Measurements from ENCODE around the gene OR2T11. TPM values are rescaled to one million over a fixed set of nuclear protein-coding genes. Genes with fewer than 3 reads are reported as not detected.

Gene OR2T11
- total and polyA plus RNA-seq, 2 donors (not counting 1 experiment from before 2014, with no cell fraction given) = 0.12 to 3.6 TPM

DNA sequence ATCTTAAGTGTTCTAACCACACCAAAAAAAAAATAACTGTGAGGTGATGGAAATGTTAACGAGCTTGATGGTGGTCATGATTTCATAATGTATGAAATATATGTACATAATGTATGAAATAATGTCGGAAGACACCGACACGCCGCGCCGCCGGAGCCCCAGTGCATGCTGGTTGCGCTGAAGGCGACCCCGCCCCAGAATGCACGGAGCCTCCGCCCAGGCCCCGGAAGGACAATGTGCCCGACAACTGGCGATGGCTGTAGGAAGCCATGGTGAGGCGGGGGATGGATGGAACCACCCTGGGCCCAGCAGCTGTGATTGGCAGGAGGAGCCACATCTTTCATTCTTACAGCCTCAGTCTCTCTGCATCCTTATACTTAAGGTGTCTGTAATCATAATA, 44.8 kb downstream of the OR2T11 start:
- H3K9me3 Mint-ChIP-seq (ENCODE audit: insufficient read depth) = no peaks in the 10 kb centered on the region
- no peaks in the 10 kb centered on the region for H3K36me3 ChIP-seq (replicated peaks in 1 of 2; ENCODE audit: control extremely low read depth in 1 of 2, control insufficient read depth in 1 of 2, extremely low read depth in 1 of 2, insufficient read depth in 2 of 2, low read length in 1 of 2)
- H3K4me1 ChIP-seq (ENCODE audit: control insufficient read depth in 2 of 2, insufficient read depth in 2 of 2, low read length in 2 of 2) = no peaks in the 10 kb centered on the region
- H3K9me3 ChIP-seq (ENCODE audit: control extremely low read depth in 1 of 3, control insufficient read depth in 2 of 3, insufficient read depth in 1 of 3, low read length in 2 of 3) = peaks cover 0 to 3% (median 0%) of the 10 kb centered on the region in 3 donors
- no peak overlapping the region for H3K4me2 ChIP-seq (replicated peaks; ENCODE audit: low read depth, low read length, poor library complexity, severe bottlenecking)
- no peaks in the 10 kb centered on the region for H4K20me1 ChIP-seq (ENCODE audit: control insufficient read depth, insufficient read depth, low read length, poor library complexity, severe bottlenecking)
- no peak overlapping the region for H3K9ac ChIP-seq (ENCODE audit: low read length)
- H3K4me3 ChIP-seq (ENCODE audit: control extremely low read depth in 1 of 5, extremely low read depth in 1 of 5, insufficient read depth in 1 of 5, low read depth in 2 of 5, low read length in 4 of 5) = no peak overlapping the region
- intact Hi-C loops (cut with micrococcal nuclease) = no loop called here
- ATAC-seq (ENCODE audit: low read depth) (no peak), DNase-seq (no peak)
- ChIA-PET CTCF (no interaction called here), POLR2A (no interaction called here)
- H2AFZ ChIP-seq (ENCODE audit: insufficient read depth, low read depth, low read length, poor library complexity, severe bottlenecking) = no peak overlapping the region
- H3K79me2 ChIP-seq (ENCODE audit: control insufficient read depth, insufficient read depth, low read length) = no peaks in the 10 kb centered on the region
- H3K27ac Mint-ChIP-seq = no peak overlapping the region
- over 99% methylated on average over 14 of the region's 17 CpGs for WGBS (ENCODE audit: insufficient coverage)
- no peak overlapping the region for H3K27ac ChIP-seq (ENCODE audit: low read length in 2 of 2)
- peaks cover 3% of the 10 kb centered on the region for H3K4me1 Mint-ChIP-seq
- TF ChIP-seq EZH2 (IDR thresholded peaks at IDR 0.05; ENCODE audit: borderline replicate concordance, insufficient read depth, low read depth, low read length, poor library complexity, severe bottlenecking) = no peak
- TF ChIP-seq, protein P1, sequence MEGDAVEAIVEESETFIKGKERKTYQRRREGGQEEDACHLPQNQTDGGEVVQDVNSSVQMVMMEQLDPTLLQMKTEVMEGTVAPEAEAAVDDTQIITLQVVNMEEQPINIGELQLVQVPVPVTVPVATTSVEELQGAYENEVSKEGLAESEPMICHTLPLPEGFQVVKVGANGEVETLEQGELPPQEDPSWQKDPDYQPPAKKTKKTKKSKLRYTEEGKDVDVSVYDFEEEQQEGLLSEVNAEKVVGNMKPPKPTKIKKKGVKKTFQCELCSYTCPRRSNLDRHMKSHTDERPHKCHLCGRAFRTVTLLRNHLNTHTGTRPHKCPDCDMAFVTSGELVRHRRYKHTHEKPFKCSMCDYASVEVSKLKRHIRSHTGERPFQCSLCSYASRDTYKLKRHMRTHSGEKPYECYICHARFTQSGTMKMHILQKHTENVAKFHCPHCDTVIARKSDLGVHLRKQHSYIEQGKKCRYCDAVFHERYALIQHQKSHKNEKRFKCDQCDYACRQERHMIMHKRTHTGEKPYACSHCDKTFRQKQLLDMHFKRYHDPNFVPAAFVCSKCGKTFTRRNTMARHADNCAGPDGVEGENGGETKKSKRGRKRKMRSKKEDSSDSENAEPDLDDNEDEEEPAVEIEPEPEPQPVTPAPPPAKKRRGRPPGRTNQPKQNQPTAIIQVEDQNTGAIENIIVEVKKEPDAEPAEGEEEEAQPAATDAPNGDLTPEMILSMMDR (IDR thresholded peaks at IDR 0.05) = no peak
- no peak overlapping the region for H3K4me3 Mint-ChIP-seq
- H3K27me3 Mint-ChIP-seq = peaks cover 2% of the 10 kb centered on the region
- no peaks in the 10 kb centered on the region for H3K27me3 ChIP-seq (replicated peaks in 1 of 4; ENCODE audit: control extremely low read depth in 1 of 4, control insufficient read depth in 3 of 4, insufficient read depth in 4 of 4, low read length in 3 of 4)

DNA sequence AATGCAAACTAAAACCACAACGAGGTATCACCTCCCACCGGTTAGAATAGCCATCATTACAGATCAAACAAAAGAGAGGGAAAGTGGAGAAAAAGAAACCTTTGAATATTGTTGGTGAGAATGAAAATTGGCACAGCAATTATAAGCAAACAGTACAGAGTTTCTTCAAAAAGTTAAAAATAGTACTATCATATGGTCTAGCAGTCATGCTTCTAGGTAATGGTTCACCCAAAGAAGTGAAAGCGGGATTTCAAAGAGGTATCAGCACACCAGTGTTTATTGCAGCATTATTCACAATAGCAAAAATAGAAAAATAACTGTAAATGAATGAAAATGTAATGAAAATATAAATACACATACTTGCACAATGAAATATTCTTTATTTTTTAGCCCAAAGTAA, 45.6 kb downstream of the OR2T11 start:
- Mint-ChIP-seq H3K27me3 (peaks cover 2% of the 10 kb centered on the region), H3K27ac (no peak overlapping the region)
- POLR2A ChIA-PET = no interaction called here

More for the DNA sequence above, 45.6 kb downstream of the OR2T11 start:
- Mint-ChIP-seq H3K9me3 (ENCODE audit: insufficient read depth) (no peaks in the 10 kb centered on the region), H3K4me1 (peaks cover 3% of the 10 kb centered on the region), H3K4me3 (no peak overlapping the region)
- DNase-seq (no peak), ATAC-seq (ENCODE audit: low read depth) (no peak)
- Histone ChIP-seq H3K27ac (ENCODE audit: low read length in 2 of 2) (no peak overlapping the region), H2AFZ (ENCODE audit: insufficient read depth, low read depth, low read length, poor library complexity, severe bottlenecking) (no peak overlapping the region), H3K27me3 (replicated peaks in 1 of 4; ENCODE audit: control extremely low read depth in 1 of 4, control insufficient read depth in 3 of 4, insufficient read depth in 4 of 4, low read length in 3 of 4) (no peaks in the 10 kb centered on the region), H3K9ac (ENCODE audit: low read length) (no peak overlapping the region), H3K4me2 (replicated peaks; ENCODE audit: low read depth, low read length, poor library complexity, severe bottlenecking) (no peak overlapping the region), H4K20me1 (ENCODE audit: control insufficient read depth, insufficient read depth, low read length, poor library complexity, severe bottlenecking) (no peaks in the 10 kb centered on the region), H3K36me3 (replicated peaks in 1 of 2; ENCODE audit: control extremely low read depth in 1 of 2, control insufficient read depth in 1 of 2, extremely low read depth in 1 of 2, insufficient read depth in 2 of 2, low read length in 1 of 2) (no peaks in the 10 kb centered on the region), H3K9me3 (ENCODE audit: control extremely low read depth in 1 of 3, control insufficient read depth in 2 of 3, insufficient read depth in 1 of 3, low read length in 2 of 3) (peaks cover 0 to 3% (median 0%) of the 10 kb centered on the region in 3 donors), H3K4me1 (ENCODE audit: control insufficient read depth in 2 of 2, insufficient read depth in 2 of 2, low read length in 2 of 2) (no peaks in the 10 kb centered on the region), H3K79me2 (ENCODE audit: control insufficient read depth, insufficient read depth, low read length) (no peaks in the 10 kb centered on the region), H3K4me3 (ENCODE audit: control extremely low read depth in 1 of 5, extremely low read depth in 1 of 5, insufficient read depth in 1 of 5, low read depth in 2 of 5, low read length in 4 of 5) (no peak overlapping the region)
- CTCF ChIA-PET = no interaction called here
- TF ChIP-seq, protein P1 (IDR thresholded peaks at IDR 0.05) = no peak
- TF ChIP-seq EZH2 (IDR thresholded peaks at IDR 0.05; ENCODE audit: borderline replicate concordance, insufficient read depth, low read depth, low read length, poor library complexity, severe bottlenecking) = no peak
- intact Hi-C loops (cut with micrococcal nuclease) = no loop called here
- WGBS (ENCODE audit: insufficient coverage) = no CpG with 5 or more reads among the region's 3 CpGs
